ENCODE measurements around the gene OR10H1. TPM values are rescaled to one million over a fixed set of nuclear protein-coding genes. Genes with fewer than 3 reads are reported as not detected.

Gene OR10H1
- polyA plus RNA-seq, 3 donors: not detected

GRCh38 chr19:15790096-15790495, 25.4 kb downstream of the OR10H1 start:
- no peaks in the 10 kb centered on the region for H4K20me1 ChIP-seq (ENCODE audit: insufficient read depth, low read length)
- peaks cover 3% of the 10 kb centered on the region for H3K4me1 Mint-ChIP-seq
- TF ChIP-seq CTCF (IDR thresholded peaks at IDR 0.05): no peak
- H3K9me3 ChIP-seq (replicated peaks in 1 of 2; ENCODE audit: control insufficient read depth in 1 of 2, insufficient read depth in 1 of 2, low read length in 2 of 2): no peaks in the 10 kb centered on the region
- no peak overlapping the region for H3K4me2 ChIP-seq (replicated peaks; ENCODE audit: extremely low read depth, low read length, poor library complexity, severe bottlenecking)
- intact Hi-C loops (cut with micrococcal nuclease): no loop called here
- H3K27me3 Mint-ChIP-seq (ENCODE audit: low read depth in 3 of 3): peaks cover 15 to 24% (median 24%) of the 10 kb centered on the region in 3 donors
- no peak overlapping the region for H3K9ac ChIP-seq (ENCODE audit: insufficient read depth, low read length, poor library complexity, severe bottlenecking)
- H3K27me3 ChIP-seq (ENCODE audit: control insufficient read depth in 2 of 2, insufficient read depth in 2 of 2, low read length in 2 of 2): peaks cover 0 to 5% of the 10 kb centered on the region in 2 donors
- H3K4me3 ChIP-seq (replicated peaks in 1 of 3; ENCODE audit: low read depth in 2 of 3, low read length in 3 of 3): no peak overlapping the region
- WGBS (ENCODE audit: insufficient coverage): 73% methylated on average over 6 of the region's 6 CpGs
- no peak overlapping the region for H3K27ac ChIP-seq (ENCODE audit: low read depth in 1 of 2, low read length in 2 of 2)
- H3K36me3 ChIP-seq (replicated peaks in 1 of 2; ENCODE audit: control insufficient read depth in 1 of 2, insufficient read depth in 2 of 2, low read length in 2 of 2): no peaks in the 10 kb centered on the region
- H3K27ac Mint-ChIP-seq: no peak overlapping the region
- no peak for DNase-seq
- no peaks in the 10 kb centered on the region for H3K36me3 Mint-ChIP-seq
- no peaks in the 10 kb centered on the region for H3K4me1 ChIP-seq (ENCODE audit: control insufficient read depth in 1 of 2, insufficient read depth in 2 of 2, low read length in 2 of 2)
- no peak overlapping the region for H2AFZ ChIP-seq (ENCODE audit: insufficient read depth, low read depth, low read length, poor library complexity, severe bottlenecking)
- peaks cover 0 to 3% (median 1%) of the 10 kb centered on the region in 7 donors for H3K9me3 Mint-ChIP-seq
- H3K79me2 ChIP-seq (ENCODE audit: insufficient read depth, low read length): no peaks in the 10 kb centered on the region
- no peak overlapping the region for H3K4me3 Mint-ChIP-seq

GRCh38 chr19:15788594-15789270, 26.7 kb downstream of the OR10H1 start:
- peaks cover 0 to 5% of the 10 kb centered on the region in 2 donors for H3K27me3 ChIP-seq (ENCODE audit: control insufficient read depth in 2 of 2, insufficient read depth in 2 of 2, low read length in 2 of 2)
- Mint-ChIP-seq H3K4me1 (no peaks in the 10 kb centered on the region), H3K27ac (peak overlapping the region in 1 of 7 donors; percentile 64), H3K27me3 (ENCODE audit: low read depth in 3 of 3) (peaks cover 20 to 26% (median 20%) of the 10 kb centered on the region in 3 donors), H3K9me3 (peaks cover 0 to 3% (median 0%) of the 10 kb centered on the region in 7 donors), H3K36me3 (no peaks in the 10 kb centered on the region), H3K4me3 (no peak overlapping the region)
- no peak overlapping the region for H3K4me3 ChIP-seq (replicated peaks in 1 of 3; ENCODE audit: low read depth in 2 of 3, low read length in 3 of 3)
- no peaks in the 10 kb centered on the region for H3K79me2 ChIP-seq (ENCODE audit: insufficient read depth, low read length)
- H2AFZ ChIP-seq (ENCODE audit: insufficient read depth, low read depth, low read length, poor library complexity, severe bottlenecking): no peak overlapping the region
- H4K20me1 ChIP-seq (ENCODE audit: insufficient read depth, low read length): no peaks in the 10 kb centered on the region
- WGBS (ENCODE audit: insufficient coverage): no CpG with 5 or more reads among the region's 4 CpGs
- H3K4me1 ChIP-seq (ENCODE audit: control insufficient read depth in 1 of 2, insufficient read depth in 2 of 2, low read length in 2 of 2): no peaks in the 10 kb centered on the region
- no peak for TF ChIP-seq CTCF (IDR thresholded peaks at IDR 0.05)
- no peak for DNase-seq
- H3K36me3 ChIP-seq (replicated peaks in 1 of 2; ENCODE audit: control insufficient read depth in 1 of 2, insufficient read depth in 2 of 2, low read length in 2 of 2): no peaks in the 10 kb centered on the region
- H3K4me2 ChIP-seq (replicated peaks; ENCODE audit: extremely low read depth, low read length, poor library complexity, severe bottlenecking): no peak overlapping the region
- H3K9me3 ChIP-seq (replicated peaks in 1 of 2; ENCODE audit: control insufficient read depth in 1 of 2, insufficient read depth in 1 of 2, low read length in 2 of 2): no peaks in the 10 kb centered on the region
- H3K27ac ChIP-seq (ENCODE audit: low read depth in 1 of 2, low read length in 2 of 2): no peak overlapping the region
- no peak overlapping the region for H3K9ac ChIP-seq (ENCODE audit: insufficient read depth, low read length, poor library complexity, severe bottlenecking)
- intact Hi-C loops (cut with micrococcal nuclease): no loop called here
